ENCODE data around the gene TRIM10. TPM values are rescaled to one million over a fixed set of nuclear protein-coding genes. Genes with fewer than 3 reads are reported as not detected.

The TRIM10 gene
- total RNA-seq, 1 donor from 2014 or later = not detected

DNA sequence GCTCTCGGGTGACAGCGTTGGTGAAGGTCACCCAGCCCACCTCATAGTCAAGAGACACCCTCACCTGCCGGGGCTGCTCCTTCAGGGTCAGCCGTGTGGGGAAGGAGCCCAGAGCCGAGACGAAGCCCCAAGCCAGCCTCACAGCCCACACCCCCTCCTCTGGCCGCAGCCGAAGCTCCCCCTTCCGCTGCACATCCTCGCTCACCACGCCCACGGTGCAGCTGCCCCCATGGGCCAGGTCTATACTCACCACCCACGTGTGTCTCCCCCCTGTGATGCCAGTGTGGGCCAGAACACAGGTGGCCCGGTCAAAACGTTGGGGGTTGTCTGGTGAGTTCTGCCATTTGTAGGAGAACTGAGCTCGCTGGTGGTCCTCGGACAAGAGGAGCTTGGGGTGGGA, 7.0 kb downstream of the TRIM10 start:
- no peak overlapping the region for H3K27ac Mint-ChIP-seq
- H3K4me1 Mint-ChIP-seq = peaks cover 17% of the 10 kb centered on the region
- H3K36me3 Mint-ChIP-seq = no peaks in the 10 kb centered on the region
- H3K9me3 Mint-ChIP-seq = no peaks in the 10 kb centered on the region
- DNase-seq (ENCODE audit: low spot score in 2 of 2, unreplicated experiment in 2 of 2) = no peak
- TF ChIP-seq, protein P1, sequence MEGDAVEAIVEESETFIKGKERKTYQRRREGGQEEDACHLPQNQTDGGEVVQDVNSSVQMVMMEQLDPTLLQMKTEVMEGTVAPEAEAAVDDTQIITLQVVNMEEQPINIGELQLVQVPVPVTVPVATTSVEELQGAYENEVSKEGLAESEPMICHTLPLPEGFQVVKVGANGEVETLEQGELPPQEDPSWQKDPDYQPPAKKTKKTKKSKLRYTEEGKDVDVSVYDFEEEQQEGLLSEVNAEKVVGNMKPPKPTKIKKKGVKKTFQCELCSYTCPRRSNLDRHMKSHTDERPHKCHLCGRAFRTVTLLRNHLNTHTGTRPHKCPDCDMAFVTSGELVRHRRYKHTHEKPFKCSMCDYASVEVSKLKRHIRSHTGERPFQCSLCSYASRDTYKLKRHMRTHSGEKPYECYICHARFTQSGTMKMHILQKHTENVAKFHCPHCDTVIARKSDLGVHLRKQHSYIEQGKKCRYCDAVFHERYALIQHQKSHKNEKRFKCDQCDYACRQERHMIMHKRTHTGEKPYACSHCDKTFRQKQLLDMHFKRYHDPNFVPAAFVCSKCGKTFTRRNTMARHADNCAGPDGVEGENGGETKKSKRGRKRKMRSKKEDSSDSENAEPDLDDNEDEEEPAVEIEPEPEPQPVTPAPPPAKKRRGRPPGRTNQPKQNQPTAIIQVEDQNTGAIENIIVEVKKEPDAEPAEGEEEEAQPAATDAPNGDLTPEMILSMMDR (IDR thresholded peaks at IDR 0.05; ENCODE audit: unreplicated experiment) = no peak
- H3K27me3 Mint-ChIP-seq (ENCODE audit: low read depth) = peaks cover 72% of the 10 kb centered on the region
- no peak overlapping the region for H3K4me3 Mint-ChIP-seq

DNA sequence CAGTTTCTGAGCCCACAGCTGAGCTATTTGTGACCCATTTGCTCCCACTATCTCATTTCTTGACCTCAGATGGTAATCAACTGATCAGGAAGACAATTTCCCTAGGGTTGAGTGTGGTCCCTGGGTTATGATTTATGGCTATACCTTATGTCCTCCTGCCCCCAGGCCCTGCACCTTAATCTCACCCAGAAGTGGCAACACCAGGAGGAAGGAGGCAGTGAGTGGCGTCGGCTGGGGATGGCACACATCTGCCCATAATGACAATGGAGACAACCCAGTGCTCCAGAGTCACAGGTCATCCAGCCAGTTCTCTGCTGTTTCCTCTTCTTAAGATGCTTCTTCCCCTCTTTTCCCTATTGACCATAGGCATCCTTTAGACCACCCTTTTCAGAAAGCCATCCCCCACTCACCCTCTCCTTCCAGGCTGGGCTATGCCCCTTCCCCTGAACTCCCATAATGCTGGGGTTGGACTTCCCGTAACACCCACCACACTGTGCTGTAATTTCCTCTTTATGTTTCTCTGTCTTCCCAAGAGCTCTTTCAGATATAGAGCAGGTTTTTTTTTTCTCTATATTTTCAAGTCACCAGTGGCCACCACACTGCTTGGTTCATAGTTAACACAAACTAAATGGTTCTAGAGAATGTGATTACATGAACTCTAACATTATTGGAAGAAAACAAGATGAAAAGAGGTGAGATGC, 8.0 kb downstream of the TRIM10 start:
- Mint-ChIP-seq H3K9me3 (no peaks in the 10 kb centered on the region), H3K36me3 (no peaks in the 10 kb centered on the region), H3K27me3 (ENCODE audit: low read depth) (peaks cover 70% of the 10 kb centered on the region), H3K27ac (no peak overlapping the region), H3K4me3 (no peak overlapping the region), H3K4me1 (peaks cover 17% of the 10 kb centered on the region)
- TF ChIP-seq, protein P1 (IDR thresholded peaks at IDR 0.05; ENCODE audit: unreplicated experiment) = no peak
- DNase-seq (ENCODE audit: low spot score in 2 of 2, unreplicated experiment in 2 of 2) = no peak

DNA sequence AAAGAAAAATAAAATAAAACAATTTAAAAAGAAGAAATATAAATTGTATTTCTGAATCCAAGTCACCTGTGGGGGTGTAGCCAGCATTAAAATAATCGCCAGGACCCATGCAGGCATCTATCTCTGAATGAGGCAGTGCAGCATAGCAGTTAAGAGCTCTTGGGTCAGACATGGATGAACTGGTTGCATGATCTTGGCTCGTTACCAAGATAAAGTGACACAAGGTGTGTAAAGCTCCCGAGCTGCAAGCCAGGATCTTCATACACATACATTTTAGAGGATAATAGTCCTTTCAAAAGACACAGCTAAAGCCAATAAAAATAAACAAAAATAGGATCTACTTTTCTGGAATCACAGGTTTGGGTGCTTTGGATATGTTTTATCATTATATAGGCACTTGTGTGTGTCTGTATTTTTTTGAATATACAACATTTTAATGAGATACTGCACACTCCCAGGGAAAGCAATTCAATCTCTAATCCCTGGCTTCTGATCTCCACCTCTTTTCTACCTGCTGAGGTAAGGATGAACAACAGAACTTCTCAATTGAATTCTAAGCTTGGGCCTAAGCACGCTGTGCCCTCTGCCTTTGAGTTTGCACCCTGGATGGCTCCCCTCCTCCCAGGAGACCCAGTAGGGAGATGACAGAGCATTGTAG, 8.9 kb downstream of the TRIM10 start:
- Mint-ChIP-seq H3K4me1 (peaks cover 17% of the 10 kb centered on the region), H3K27me3 (ENCODE audit: low read depth) (peaks cover 75% of the 10 kb centered on the region)

DNA sequence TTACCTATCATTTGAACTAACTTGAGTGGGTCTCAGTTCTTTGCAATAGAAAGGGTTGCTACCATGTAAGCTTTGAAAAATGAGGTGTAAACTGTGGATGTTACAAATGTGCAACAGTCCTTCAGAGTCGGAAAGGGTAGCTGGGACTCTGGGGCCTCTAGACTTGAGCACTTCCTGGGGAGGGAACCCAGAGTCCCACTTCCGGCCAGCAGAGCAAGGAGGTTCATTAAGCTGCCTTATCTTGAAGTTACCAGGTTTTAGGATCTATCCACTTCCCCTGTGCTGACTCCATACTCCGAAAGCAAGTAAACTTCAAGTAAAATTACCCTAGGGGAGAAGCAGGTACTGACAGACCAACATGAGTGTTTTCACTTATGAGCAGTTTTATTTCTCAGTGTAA, 9.4 kb downstream of the TRIM10 start:
- Mint-ChIP-seq H3K27me3 (ENCODE audit: low read depth) (peaks cover 73% of the 10 kb centered on the region), H3K9me3 (no peaks in the 10 kb centered on the region), H3K36me3 (no peaks in the 10 kb centered on the region), H3K4me1 (peaks cover 17% of the 10 kb centered on the region), H3K27ac (no peak overlapping the region), H3K4me3 (no peak overlapping the region)
- TF ChIP-seq, protein P1 (IDR thresholded peaks at IDR 0.05; ENCODE audit: unreplicated experiment) = no peak
- DNase-seq (ENCODE audit: low spot score in 2 of 2, unreplicated experiment in 2 of 2) = no peak

More for the DNA sequence above, 8.9 kb downstream of the TRIM10 start:
- no peak for DNase-seq (ENCODE audit: low spot score in 2 of 2, unreplicated experiment in 2 of 2)
- Mint-ChIP-seq H3K36me3 (no peaks in the 10 kb centered on the region), H3K4me3 (no peak overlapping the region), H3K27ac (no peak overlapping the region), H3K9me3 (no peaks in the 10 kb centered on the region)
- TF ChIP-seq, protein P1 (IDR thresholded peaks at IDR 0.05; ENCODE audit: unreplicated experiment) = no peak

GRCh38 chr6:30150671-30151395, 10.2 kb downstream of the TRIM10 start:
- TF ChIP-seq, protein P1 (IDR thresholded peaks at IDR 0.05; ENCODE audit: unreplicated experiment) = no peak
- H3K4me3 Mint-ChIP-seq = no peak overlapping the region
- peaks cover 74% of the 10 kb centered on the region for H3K27me3 Mint-ChIP-seq (ENCODE audit: low read depth)
- H3K9me3 Mint-ChIP-seq = no peaks in the 10 kb centered on the region
- H3K36me3 Mint-ChIP-seq = no peaks in the 10 kb centered on the region
- DNase-seq (ENCODE audit: low spot score in 2 of 2, unreplicated experiment in 2 of 2) = no peak
- no peak overlapping the region for H3K27ac Mint-ChIP-seq
- peaks cover 11% of the 10 kb centered on the region for H3K4me1 Mint-ChIP-seq

Data from mesothelial cell of epicardium (in vitro differentiated cells).